IMR-90 (cell line): ENCODE measurements around the gene GLT1D1. TPM values are rescaled to one million over a fixed set of nuclear protein-coding genes. Genes with fewer than 3 reads are reported as not detected.

ENCODE experiments used
- ATAC-seq: fragments of 200-7000 bp; cut with Tn5 transposase; 2 replicates; pipeline ENCODE4 v1.9.1; 2020; ENCODE audit warnings: low read depth, mild to moderate bottlenecking, moderate library complexity
- BruUV-seq: library from RNA; stranded (reverse); fragments of 400-500 nt; replicated peaks from 2 replicates; lab custom pipeline; 2021; lab: Mats Ljungman, UMichigan
- CTCF ChIA-PET: fragments of 300-600 bp; formaldehyde crosslinking; extraction: SDS; loops from one replicate; lab custom pipeline; 2021; ENCODE audit warnings: antibody characterized with exemption; lab: Yijun Ruan, JAX
- POLR2A ChIA-PET: fragments of 300-600 bp; sonication (Branson Sonifier 250); formaldehyde crosslinking; loops from one replicate; lab custom pipeline; 2022; ENCODE audit warnings: antibody characterized with exemption; ENCODE audit not compliant: unreplicated experiment; lab: Charles Lee
- DNase-seq: peaks from one replicate; pipeline ENCODE4 v3.0.0; 2013
- H2AFZ ChIP-seq: replicated peaks from 2 replicates; pipeline ENCODE3; 2013; ENCODE audit warnings: low read length, mild to moderate bottlenecking; ENCODE audit not compliant: poor library complexity
- H2AK5ac ChIP-seq: 2 replicates; pipeline ENCODE4 v1.6.1; 2013; ENCODE audit warnings: low read depth, low read length, inconsistent platforms
- H2AK9ac ChIP-seq: replicated peaks from 2 replicates; pipeline ENCODE3; 2013; ENCODE audit warnings: mild to moderate bottlenecking, low read depth, low read length, moderate library complexity; ENCODE audit not compliant: poor library complexity
- H2BK120ac ChIP-seq: 2 replicates; pipeline ENCODE4 v1.6.1; 2013; ENCODE audit warnings: low read depth, low read length, inconsistent platforms
- H2BK15ac ChIP-seq: 3 replicates; pipeline ENCODE4 v1.6.1; 2013; ENCODE audit warnings: low read depth, low read length, inconsistent platforms
- H2BK20ac ChIP-seq: 2 replicates; pipeline ENCODE4 v1.6.1; 2013; ENCODE audit warnings: low read depth, mild to moderate bottlenecking, inconsistent platforms, low read length, moderate library complexity
- H2BK5ac ChIP-seq: 2 replicates; pipeline ENCODE4 v1.6.1; 2013; ENCODE audit warnings: mild to moderate bottlenecking, low read depth, low read length, inconsistent platforms; ENCODE audit not compliant: poor library complexity, severe bottlenecking
- H3K14ac ChIP-seq: replicated peaks from 2 replicates; pipeline ENCODE4 v1.6.1; 2013; ENCODE audit warnings: low read depth, low read length, inconsistent platforms
- H3K18ac ChIP-seq: 2 replicates; pipeline ENCODE4 v1.6.1; 2013; ENCODE audit warnings: low read depth, low read length, control low read depth
- H3K23ac ChIP-seq: 2 replicates; pipeline ENCODE4 v1.6.1; 2013; ENCODE audit warnings: low read depth, low read length, inconsistent platforms
- H3K27ac ChIP-seq: 2 replicates; pipeline ENCODE4 v1.5.1; 2013; ENCODE audit warnings: mild to moderate bottlenecking, control low read depth, low read length; ENCODE audit not compliant: insufficient read depth
- H3K27me3 ChIP-seq: 2 replicates; pipeline ENCODE4 v1.6.1; 2013; ENCODE audit warnings: low read length; ENCODE audit not compliant: control insufficient read depth, insufficient read depth
- H3K36me3 ChIP-seq: 2 replicates; pipeline ENCODE4 v1.6.1; 2013; ENCODE audit warnings: low read length, mixed read lengths; ENCODE audit not compliant: control insufficient read depth, insufficient read depth
- H3K4ac ChIP-seq: 2 replicates; pipeline ENCODE4 v1.6.1; 2013; ENCODE audit warnings: low read depth, low read length, inconsistent platforms
- H3K4me1 ChIP-seq: 2 replicates; pipeline ENCODE4 v1.6.1; 2013; ENCODE audit warnings: low read length, mixed read lengths; ENCODE audit not compliant: control insufficient read depth, insufficient read depth
- H3K4me2 ChIP-seq: 2 replicates; pipeline ENCODE4 v1.6.1; 2013; ENCODE audit warnings: low read depth, mild to moderate bottlenecking, control low read depth, low read length, moderate library complexity
- H3K4me3 ChIP-seq: 2 replicates; pipeline ENCODE4 v1.5.1; 2013; ENCODE audit warnings: low read depth, mild to moderate bottlenecking, control low read depth, low read length, moderate library complexity; ENCODE audit not compliant: insufficient read depth
- H3K56ac ChIP-seq: 2 replicates; pipeline ENCODE4 v1.6.1; 2013; ENCODE audit warnings: low read length, inconsistent platforms; ENCODE audit not compliant: insufficient read depth; ENCODE audit errors: extremely low read depth
- H3K79me1 ChIP-seq, 2 experiments: 2 replicates each; pipeline ENCODE4 v1.6.1; 2013; ENCODE audit warnings: low read length in 2 of 2, inconsistent platforms in 1 of 2, low read depth in 1 of 2
- H3K9ac ChIP-seq: 2 replicates; pipeline ENCODE4 v1.6.1; 2013; ENCODE audit warnings: low read depth, low read length, control low read depth
- H3K9me1 ChIP-seq: 2 replicates; pipeline ENCODE4 v1.6.1; 2013; ENCODE audit warnings: low read length, inconsistent platforms; ENCODE audit not compliant: insufficient read depth
- H3K9me3 ChIP-seq: 2 replicates; pipeline ENCODE4 v1.6.1; 2013; ENCODE audit warnings: low read length; ENCODE audit not compliant: control insufficient read depth, insufficient read depth
- H4K20me1 ChIP-seq: 2 replicates; pipeline ENCODE4 v1.6.1; 2013; ENCODE audit warnings: low read length, inconsistent platforms; ENCODE audit not compliant: insufficient read depth
- H4K5ac ChIP-seq: 2 replicates; pipeline ENCODE4 v1.6.1; 2013; ENCODE audit warnings: mild to moderate bottlenecking, low read depth, low read length, control low read depth
- H4K8ac ChIP-seq, 2 experiments: 2 replicates each; pipeline ENCODE4 v1.6.1; 2013; ENCODE audit warnings: low read depth in 2 of 2, low read length in 2 of 2, control low read depth in 1 of 2, inconsistent platforms in 1 of 2
- H4K91ac ChIP-seq: 2 replicates; pipeline ENCODE4 v1.6.1; 2013; ENCODE audit warnings: low read depth, low read length, inconsistent platforms; ENCODE audit not compliant: insufficient read depth
- CEBPB ChIP-seq: IDR thresholded peaks from 2 replicates; pipeline ENCODE4 v1.6.1; 2012; ENCODE audit warnings: low read depth, low read length, improper control_type of control experiment
- WGBS, 2 experiments: methylation state at CpG; one replicate each; pipeline versions ENCODE4 v1.1.5 to v1.1.7; 2013; ENCODE audit warnings: missing lambda C conversion rate in 2 of 2; ENCODE audit not compliant: insufficient read length in 1 of 2; ENCODE audit errors: extremely low coverage in 2 of 2; 5-methylcytosine and 5-hydroxymethylcytosine counted together
- dilution Hi-C: fragments of 300-500 bp; cut with HindIII; formaldehyde crosslinking; loops from one replicate; pipeline ENCODE4 v1.14.3; 2018; ENCODE audit warnings: low sequenced_read_pairs; ENCODE audit not compliant: unreplicated experiment
- in situ Hi-C: fragments of 300-500 bp; cut with MboI; formaldehyde crosslinking; loops from 3 replicates; pipeline ENCODE4 v1.14.3; 2019; ENCODE audit warnings: low sequenced_read_pairs, inconsistent platforms, mixed read lengths
- intact Hi-C: fragments of 100-400 bp; cut with micrococcal nuclease; formaldehyde crosslinking; loops from 2 replicates; pipeline ENCODE4 v1.10.0; 2022
- polyA plus RNA-seq, 3 experiments: library from polyadenylated mRNA; depleted of rRNA; stranded (reverse); fragments of >200 nt; gene quantifications; 2 replicates each; pipeline ENCODE4 v1.2.3, GENCODE V29; 2012; ENCODE audit warnings: low replicate concordance in 1 of 3
- total RNA-seq: library from RNA; depleted of rRNA; stranded (reverse); fragments of >200 nt; gene quantifications from 2 replicates; pipeline ENCODE4 v1.2.3, GENCODE V29; 2012

GLT1D1 gene
- total and polyA plus RNA-seq, 2 of the 4 experiments (the other 2 are of a cell fraction) = not detected

DNA sequence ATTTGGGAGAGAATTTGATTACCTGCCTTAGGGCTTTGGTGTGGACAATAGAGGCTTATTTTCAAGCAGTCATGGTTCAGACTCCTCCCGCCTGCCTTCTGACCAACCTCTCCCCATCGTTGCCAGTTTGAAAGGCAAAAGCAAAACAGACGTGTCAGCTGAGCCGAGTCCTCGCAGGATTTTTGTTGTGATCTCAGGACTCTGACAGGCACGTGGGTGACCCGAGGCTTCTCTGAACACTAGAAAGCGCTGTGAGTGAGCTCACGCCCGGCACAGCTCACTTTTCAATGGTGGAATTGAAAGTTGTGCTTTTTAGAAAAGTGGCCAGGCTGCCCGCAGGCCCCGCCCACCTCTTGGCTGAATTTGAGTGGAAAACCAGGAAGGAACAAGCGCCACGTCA lies 130.1 kb downstream of the GLT1D1 start:
- dilution Hi-C loops = no loop called here
- H2AK5ac ChIP-seq = no peak overlapping the region
- no peak overlapping the region for H2AK9ac ChIP-seq
- no peak overlapping the region for H3K27ac ChIP-seq
- H3K4me1 ChIP-seq = no peaks in the 10 kb centered on the region
- in situ Hi-C loops = no loop called here
- no peak overlapping the region for H3K4me2 ChIP-seq
- H3K4ac ChIP-seq = no peak overlapping the region
- H4K8ac ChIP-seq = no peak overlapping the region
- no peak overlapping the region for H2BK5ac ChIP-seq
- H2BK15ac ChIP-seq = no peak overlapping the region
- H2BK120ac ChIP-seq = no peak overlapping the region
- no peaks in the 10 kb centered on the region for H3K9me1 ChIP-seq
- no peak overlapping the region for H3K23ac ChIP-seq
- no peak overlapping the region for H2BK20ac ChIP-seq
- no peaks in the 10 kb centered on the region for H4K20me1 ChIP-seq
- H3K27me3 ChIP-seq = no peaks in the 10 kb centered on the region
- POLR2A ChIA-PET = no interaction called here
- H3K36me3 ChIP-seq = no peaks in the 10 kb centered on the region
- BruUV-seq = no TSS peak
- H4K5ac ChIP-seq = no peak overlapping the region
- no peak overlapping the region for H3K9ac ChIP-seq
- CTCF ChIA-PET = no interaction called here
- H3K79me1 ChIP-seq = no peaks in the 10 kb centered on the region
- intact Hi-C loops = no loop called here
- H3K14ac ChIP-seq = no peak overlapping the region
- ATAC-seq (no peak), DNase-seq (no peak)
- H4K91ac ChIP-seq = no peak overlapping the region
- peaks cover 42% of the 10 kb centered on the region for H3K9me3 ChIP-seq
- no peak overlapping the region for H3K4me3 ChIP-seq
- no peak for TF ChIP-seq CEBPB
- WGBS, 2 experiments = 100% methylated on average over 1 of the region's 14 CpGs; no CpG with 5 or more reads in 1 of the 2 experiments
- H3K18ac ChIP-seq = no peak overlapping the region
- no peak overlapping the region for H2AFZ ChIP-seq
- no peak overlapping the region for H3K56ac ChIP-seq
